Small intestine (tissue), 7 donors: ENCODE measurements around the gene IPCEF1. TPM values are rescaled to one million over a fixed set of nuclear protein-coding genes. Genes with fewer than 3 reads are reported as not detected.

Experiments
- DNase-seq, 2 donors: peaks; one replicate each; pipeline versions ENCODE4 v3.0.0 to v3.0.0-alpha.2; 2013
- FAIRE-seq: peaks from 2 replicates; lab custom pipeline; 2012; peaks lifted over from hg19 to GRCh38; lab: Jason Lieb, UNC
- H3K27ac ChIP-seq, 3 donors: one replicate each; pipeline ENCODE4 v1.5.1; 2013; ENCODE audit warnings: low read length in 2 of 3, mild to moderate bottlenecking in 2 of 3, control low read depth in 1 of 3, inconsistent platforms in 1 of 3, low read depth in 1 of 3, moderate library complexity in 1 of 3
- H3K27me3 ChIP-seq, 3 donors: one replicate each; pipeline ENCODE4 v1.6.1; 2013; ENCODE audit warnings: low read length in 3 of 3, inconsistent platforms in 1 of 3; ENCODE audit not compliant: control insufficient read depth in 3 of 3, insufficient read depth in 3 of 3
- H3K36me3 ChIP-seq, 3 donors: one replicate each; pipeline ENCODE4 v1.6.1; 2013; ENCODE audit warnings: low read length in 3 of 3, inconsistent platforms in 1 of 3, low read depth in 1 of 3, mild to moderate bottlenecking in 1 of 3, moderate library complexity in 1 of 3; ENCODE audit not compliant: control insufficient read depth in 3 of 3, insufficient read depth in 2 of 3
- H3K4me1 ChIP-seq, 3 donors: one replicate each; pipeline ENCODE4 v1.6.1; 2013; ENCODE audit warnings: low read length in 2 of 3, inconsistent platforms in 1 of 3, low read depth in 1 of 3, mild to moderate bottlenecking in 1 of 3, moderate library complexity in 1 of 3; ENCODE audit not compliant: control insufficient read depth in 3 of 3, insufficient read depth in 2 of 3
- H3K4me3 ChIP-seq, 3 donors: one replicate each; pipeline ENCODE4 v1.5.1; 2013; ENCODE audit warnings: low read length in 3 of 3, control low read depth in 1 of 3, inconsistent platforms in 1 of 3, low read depth in 1 of 3, mild to moderate bottlenecking in 1 of 3, moderate library complexity in 1 of 3
- H3K9me3 ChIP-seq, 2 donors: one replicate each; pipeline ENCODE4 v1.6.1; 2013; ENCODE audit warnings: low read depth in 1 of 2, low read length in 1 of 2; ENCODE audit not compliant: control insufficient read depth in 2 of 2, insufficient read depth in 1 of 2
- WGBS, 3 donors: extraction: QIAGEN DNeasy Blood & Tissue Kit; methylation state at CpG; one replicate each; pipeline ENCODE4 v1.1.7; 2013; 5-methylcytosine and 5-hydroxymethylcytosine counted together
- polyA plus RNA-seq, 4 donors: library from polyadenylated mRNA; stranded (reverse) in 3 of 4; unstranded in 1 of 4; fragments of 200-250 nt in 3 of 4; fragments of 120-200 nt in 1 of 4; gene quantifications; one replicate each; pipeline versions ENCODE4 v1.2.1 to v1.2.3, GENCODE V29; 2013
- donor health status: healthy with polysubstance abuse.
- donor health status: control.
- donor health status: control.
- donor health status: Bipolar disorder and iron deficiency.
- donor health status: healthy.

IPCEF1 gene
- polyA plus RNA-seq, 4 donors, result 0.45 to 2.1 (median 0.79) TPM

DNA sequence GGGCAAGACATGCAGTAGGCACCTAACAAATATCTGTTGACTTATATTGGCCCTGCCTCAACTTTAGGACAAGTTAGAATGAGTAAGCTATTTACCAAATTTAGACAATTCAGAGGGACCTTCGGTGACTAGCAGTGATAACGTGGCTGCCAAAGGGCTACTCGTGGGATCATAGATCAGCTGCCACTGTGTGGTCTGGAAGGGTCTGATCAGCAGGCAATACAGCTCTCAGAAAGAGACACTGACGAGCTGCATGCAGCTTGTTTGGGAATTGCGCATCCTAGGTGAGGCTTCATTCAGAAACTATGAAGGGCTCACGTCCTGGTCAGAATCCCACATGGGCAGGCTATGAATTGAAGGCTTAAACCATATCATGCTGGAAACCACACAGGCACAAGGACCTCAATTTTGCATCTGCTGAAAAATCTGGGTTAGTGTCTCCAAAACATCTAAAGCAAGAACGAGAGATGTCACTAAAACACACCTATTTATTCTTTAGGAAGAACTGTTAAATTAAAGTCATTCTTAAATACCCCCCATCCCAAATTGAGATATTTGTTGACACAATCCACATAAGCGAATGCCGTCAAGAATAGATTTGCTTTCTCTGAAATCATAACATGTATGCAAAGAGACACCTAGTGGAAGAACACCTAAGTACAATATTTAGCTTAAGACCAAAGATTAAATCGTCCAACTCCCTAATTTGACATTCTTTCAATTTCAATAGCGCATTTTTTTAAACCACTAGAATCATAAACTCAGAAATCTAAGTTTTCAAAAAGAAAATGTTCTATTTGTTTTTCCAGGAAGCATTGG lies 79.6 kb downstream of the IPCEF1 start:
- H3K27me3 ChIP-seq, result no peaks in the 10 kb centered on the region
- no peak overlapping the region for H3K4me3 ChIP-seq
- no peaks in the 10 kb centered on the region for H3K9me3 ChIP-seq
- DNase-seq (peak; percentile 24 to 39), FAIRE-seq (no peak)
- no peak overlapping the region for H3K27ac ChIP-seq
- H3K36me3 ChIP-seq, result no peaks in the 10 kb centered on the region
- H3K4me1 ChIP-seq, result no peaks in the 10 kb centered on the region
- 33 to 38% (median 37%) methylated on average over 11 of the region's 11 CpGs for WGBS, 3 donors

DNA sequence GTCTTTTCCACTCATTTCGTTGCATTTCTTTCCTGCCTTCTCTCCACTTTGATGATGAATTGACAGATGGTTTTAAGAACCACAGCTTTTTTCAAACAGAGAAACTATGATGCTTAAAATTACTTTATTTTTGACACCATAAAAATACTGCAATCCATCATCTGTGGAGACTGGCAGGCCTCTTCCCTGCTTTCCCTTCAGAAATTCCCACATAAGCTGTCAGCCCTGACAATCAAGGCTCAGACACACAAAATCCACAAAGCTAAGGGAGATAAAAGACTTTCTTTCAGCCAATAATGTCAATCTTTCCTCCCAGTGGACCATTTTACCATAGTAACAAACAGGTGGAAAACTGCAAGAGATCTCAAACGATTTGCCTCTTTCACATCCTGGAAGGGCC lies 82.4 kb downstream of the IPCEF1 start:
- Histone ChIP-seq H3K4me1 (no peaks in the 10 kb centered on the region), H3K27ac (no peak overlapping the region), H3K27me3 (no peaks in the 10 kb centered on the region), H3K36me3 (no peaks in the 10 kb centered on the region), H3K9me3 (no peaks in the 10 kb centered on the region), H3K4me3 (no peak overlapping the region)
- WGBS, 3 donors, result 78 to 84% (median 83%) methylated on average over 2 of the region's 2 CpGs
- FAIRE-seq, result no peak
- DNase-seq, result no peak

DNA sequence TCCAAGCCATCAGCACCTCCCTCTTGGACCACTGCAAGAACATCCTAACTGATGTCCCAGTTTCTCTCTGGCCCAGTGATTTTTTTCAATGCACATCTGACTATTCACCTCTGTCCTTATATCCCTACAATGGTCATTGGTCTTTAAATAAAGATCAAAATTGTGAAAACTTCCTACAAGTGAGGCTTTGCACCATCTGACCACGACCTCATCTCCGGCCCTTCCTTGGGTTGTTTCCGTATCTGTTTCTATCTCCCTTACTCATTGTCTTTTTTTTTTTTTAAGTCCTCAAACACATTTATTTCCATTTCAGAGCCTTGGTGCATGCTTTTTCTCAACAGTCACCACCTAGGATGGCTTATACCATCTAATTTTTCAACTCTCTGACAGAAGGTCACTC lies 88.1 kb downstream of the IPCEF1 start:
- H3K27me3 ChIP-seq, result no peaks in the 10 kb centered on the region
- H3K36me3 ChIP-seq, result no peaks in the 10 kb centered on the region
- H3K9me3 ChIP-seq, result peaks cover 0 to 4% of the 10 kb centered on the region in 2 donors
- no peaks in the 10 kb centered on the region for H3K4me1 ChIP-seq
- no peak overlapping the region for H3K4me3 ChIP-seq
- FAIRE-seq, result no peak
- H3K27ac ChIP-seq, result no peak overlapping the region
- WGBS, 3 donors, result 81 to 94% (median 87%) methylated on average over 3 of the region's 3 CpGs
- no peak for DNase-seq

DNA sequence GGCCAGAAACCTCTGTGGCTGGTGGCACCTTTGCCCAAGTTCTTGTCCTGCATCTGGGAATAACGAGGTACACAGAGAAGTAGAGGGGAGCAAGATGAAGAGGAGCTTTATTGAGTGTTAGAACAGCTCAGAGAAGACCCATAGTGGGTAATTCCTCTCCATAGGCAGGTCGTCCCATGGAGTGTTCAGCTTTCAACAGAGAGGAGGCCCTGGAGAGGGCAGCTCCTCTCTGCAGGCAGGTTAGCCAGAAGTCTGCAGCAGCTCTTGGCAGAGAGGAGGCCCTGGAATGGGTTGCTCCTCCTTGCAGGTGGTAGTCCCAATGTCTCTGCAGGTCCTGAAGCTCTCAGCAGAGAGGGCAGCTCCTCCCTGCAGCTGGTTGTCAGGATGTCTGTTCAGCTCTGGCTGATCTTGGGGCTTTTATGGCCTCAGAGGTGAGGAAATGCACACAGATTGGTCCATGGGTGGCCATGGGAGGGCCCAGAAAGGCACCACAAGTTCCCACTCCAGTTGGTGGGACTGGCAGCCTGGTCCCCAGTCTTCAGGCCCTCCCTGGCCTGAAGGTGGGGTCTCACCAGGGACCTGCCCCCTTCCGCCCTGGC lies 89.0 kb downstream of the IPCEF1 start:
- Histone ChIP-seq H3K36me3 (no peaks in the 10 kb centered on the region), H3K27me3 (no peaks in the 10 kb centered on the region), H3K4me1 (no peaks in the 10 kb centered on the region), H3K4me3 (no peak overlapping the region), H3K27ac (no peak overlapping the region), H3K9me3 (peaks cover 0 to 4% of the 10 kb centered on the region in 2 donors)
- FAIRE-seq (no peak), DNase-seq (no peak)
- 64 to 76% (median 67%) methylated on average over 3 of the region's 3 CpGs for WGBS, 3 donors

DNA sequence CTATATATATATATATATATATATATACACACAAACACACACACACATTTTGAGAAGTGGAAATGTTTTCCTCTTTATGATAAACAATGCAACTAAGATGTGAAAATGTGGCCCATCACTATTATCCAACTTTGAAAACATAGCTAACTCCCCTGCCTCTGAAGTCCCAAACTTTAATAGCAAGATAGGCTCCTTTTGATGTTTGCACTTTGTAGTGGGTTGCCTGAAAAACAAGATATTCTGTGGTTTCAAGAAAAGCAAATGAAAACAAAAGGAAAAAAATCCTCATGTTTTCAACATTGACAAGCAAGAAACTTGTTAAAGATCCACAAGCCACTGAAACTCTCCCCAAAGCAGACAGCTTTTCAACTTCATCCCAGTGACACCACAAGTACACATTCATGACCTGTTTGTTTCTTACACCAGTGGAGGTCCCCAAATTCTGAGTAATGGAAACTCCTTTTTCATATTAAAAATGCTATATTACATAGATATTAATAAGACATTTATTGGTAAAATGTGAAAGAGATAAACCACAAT lies 90.0 kb downstream of the IPCEF1 start:
- Histone ChIP-seq H3K4me3 (no peak overlapping the region), H3K27ac (no peak overlapping the region), H3K9me3 (peaks cover 0 to 4% of the 10 kb centered on the region in 2 donors), H3K27me3 (no peaks in the 10 kb centered on the region), H3K4me1 (no peaks in the 10 kb centered on the region), H3K36me3 (no peaks in the 10 kb centered on the region)
- DNase-seq, result no peak
- no peak for FAIRE-seq

DNA sequence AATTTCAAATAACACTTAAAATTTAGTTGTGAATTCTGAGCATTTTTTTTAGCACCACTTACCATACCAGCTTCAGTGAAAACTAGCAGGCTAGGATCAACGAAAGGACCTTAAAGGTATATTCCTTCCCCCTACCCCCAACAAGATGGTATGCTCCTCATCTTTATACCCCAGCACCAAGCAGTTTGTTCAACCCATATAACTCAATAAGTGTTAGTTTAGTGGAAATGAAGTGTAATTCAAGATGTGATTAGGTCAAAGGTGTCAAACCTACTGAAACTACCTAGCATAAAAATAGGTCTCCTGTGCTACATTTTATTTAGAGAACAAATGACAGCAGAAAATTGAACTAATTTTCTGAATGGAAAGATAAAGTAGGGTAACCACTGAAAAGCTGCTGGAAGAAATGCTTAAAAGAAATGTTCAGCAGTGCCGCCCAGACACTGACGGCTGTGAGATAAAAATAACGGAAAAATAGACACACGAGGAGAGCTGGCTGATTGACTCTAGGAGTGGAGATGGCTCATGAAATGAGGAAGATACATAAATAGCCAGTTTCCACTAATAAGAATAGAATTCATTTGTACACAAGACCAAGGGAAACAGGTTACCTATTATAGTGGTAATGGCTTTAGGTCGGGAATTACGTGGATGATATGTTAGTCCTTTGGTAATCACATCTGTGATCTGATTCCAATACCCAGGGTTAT lies 94.8 kb downstream of the IPCEF1 start:
- WGBS, 3 donors, result 76 to 87% (median 82%) methylated on average over 7 of the region's 7 CpGs
- Histone ChIP-seq H3K27me3 (no peaks in the 10 kb centered on the region), H3K4me1 (peaks cover 0 to 2% (median 0%) of the 10 kb centered on the region in 3 donors), H3K9me3 (peaks cover 0 to 4% of the 10 kb centered on the region in 2 donors), H3K27ac (no peak overlapping the region), H3K4me3 (no peak overlapping the region), H3K36me3 (no peaks in the 10 kb centered on the region)
- no peak for DNase-seq
- FAIRE-seq, result no peak

DNA sequence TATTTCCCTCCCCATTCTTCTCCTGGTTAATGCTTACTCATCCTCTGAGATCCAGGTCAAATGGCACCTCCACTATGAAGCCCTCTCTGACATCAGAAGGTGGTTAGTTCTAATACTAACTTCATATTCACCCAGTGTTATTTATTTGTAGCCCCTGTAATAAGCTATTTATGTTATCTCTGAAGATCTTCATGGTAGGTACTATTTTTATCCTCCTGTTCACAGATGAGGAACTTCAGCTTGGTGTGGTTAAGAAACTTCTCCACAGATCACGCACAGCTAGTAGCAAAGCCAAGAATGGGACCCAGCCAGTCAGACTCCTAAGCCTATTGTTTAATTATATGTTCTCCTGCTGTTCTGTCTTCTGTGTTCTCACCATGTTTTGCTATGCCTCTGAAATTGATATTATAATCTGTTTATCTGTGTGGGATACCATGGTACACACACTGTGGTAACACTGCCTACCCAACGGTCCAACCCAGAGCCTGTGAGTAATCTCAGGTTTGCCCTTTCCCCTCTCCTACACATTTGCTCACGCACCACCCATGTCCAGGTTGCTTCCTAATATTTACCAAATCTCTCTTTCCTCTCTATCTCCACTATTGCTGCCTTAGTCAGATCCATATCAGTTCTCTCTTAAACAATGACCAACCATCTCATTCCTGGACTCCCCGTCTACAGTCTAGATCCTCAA lies 98.4 kb downstream of the IPCEF1 start:
- H3K9me3 ChIP-seq, result no peaks in the 10 kb centered on the region
- no peaks in the 10 kb centered on the region for H3K36me3 ChIP-seq
- no peaks in the 10 kb centered on the region for H3K27me3 ChIP-seq
- no peak overlapping the region for H3K27ac ChIP-seq
- no peak for FAIRE-seq
- H3K4me3 ChIP-seq, result no peak overlapping the region
- DNase-seq, result no peak
- WGBS, 3 donors, result 66 to 69% (median 67%) methylated on average over 4 of the region's 4 CpGs
- H3K4me1 ChIP-seq, result peaks cover 0 to 2% (median 0%) of the 10 kb centered on the region in 3 donors

DNA sequence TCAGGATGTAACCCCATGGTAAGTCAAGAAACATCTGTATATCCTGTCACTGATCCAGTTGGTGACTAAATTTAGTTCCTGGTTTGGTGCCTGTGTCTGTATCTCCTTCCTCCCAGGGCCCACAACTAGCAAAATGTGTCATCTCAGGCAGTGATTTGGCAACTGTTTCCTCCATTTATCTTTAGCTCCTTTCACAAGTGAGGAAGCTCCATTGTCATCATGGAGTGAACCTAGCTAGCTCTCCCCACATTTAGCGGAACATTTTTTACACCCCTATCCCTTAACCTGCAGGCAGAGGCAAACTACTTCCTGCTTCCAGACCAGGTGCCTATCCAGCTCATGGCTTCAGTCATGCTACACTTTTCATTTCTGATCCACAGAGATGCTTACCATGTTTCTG lies 99.5 kb downstream of the IPCEF1 start:
- DNase-seq, result no peak
- H3K9me3 ChIP-seq, result no peaks in the 10 kb centered on the region
- no peaks in the 10 kb centered on the region for H3K27me3 ChIP-seq
- 77 to 96% (median 85%) methylated on average over 1 of the region's 1 CpG for WGBS, 3 donors
- no peak overlapping the region for H3K27ac ChIP-seq
- H3K36me3 ChIP-seq, result no peaks in the 10 kb centered on the region
- no peak for FAIRE-seq
- no peak overlapping the region for H3K4me3 ChIP-seq
- peaks cover 0 to 2% (median 0%) of the 10 kb centered on the region in 3 donors for H3K4me1 ChIP-seq
